Left ventricle myocardium inferior (tissue), 1 donor: ENCODE measurements around the gene CALN1. TPM values are rescaled to one million over a fixed set of nuclear protein-coding genes. Genes with fewer than 3 reads are reported as not detected.

Experiments used
- DNase-seq: peaks from one replicate; pipeline ENCODE4 v3.0.0-alpha.2; 2020
- H3K27ac ChIP-seq: fragments of 200-600 bp; replicated peaks from 2 replicates; pipeline ENCODE4 v1.8.0; 2021
- H3K27me3 ChIP-seq: fragments of 200-600 bp; 2 replicates; pipeline ENCODE4 v1.8.0; 2021; ENCODE audit warnings: low read depth
- H3K36me3 ChIP-seq: fragments of 200-600 bp; 2 replicates; pipeline ENCODE4 v1.8.0; 2021
- H3K4me1 ChIP-seq: fragments of 200-600 bp; 2 replicates; pipeline ENCODE4 v1.8.0; 2021
- H3K4me3 ChIP-seq: fragments of 200-600 bp; 2 replicates; pipeline ENCODE4 v1.8.0; 2021; ENCODE audit warnings: mild to moderate bottlenecking, moderate library complexity
- H3K9me3 ChIP-seq: fragments of 200-600 bp; replicated peaks from 2 replicates; pipeline ENCODE4 v1.8.0; 2021
- CTCF ChIP-seq: fragments of 200-600 bp; IDR thresholded peaks from 2 replicates; pipeline ENCODE4 v1.8.0; 2021; ENCODE audit warnings: antibody characterized with exemption, mild to moderate bottlenecking, borderline replicate concordance
- intact Hi-C: fragments of 100-400 bp; cut with micrococcal nuclease; formaldehyde crosslinking; loops from one replicate; pipeline ENCODE4 v1.11.0; 2022
- total RNA-seq: library from RNA; stranded (reverse); fragmentation: NEBNext Ultra II Directional; extraction: Animal tissue kit (Norgen Biotek cat#: 25700); gene quantifications from one replicate; pipeline ENCODE4 v1.2.1, GENCODE V29; 2021
- donor health status: DM: no; HTN: yes; CAD: no; lungs with severe emphysema.

The CALN1 gene
- total RNA-seq, 1 donor from 2014 or later = not detected

- no peaks in the 10 kb centered on the region for H3K4me1 ChIP-seq
- H3K36me3 ChIP-seq = no peaks in the 10 kb centered on the region
- no peak overlapping the region for H3K4me3 ChIP-seq
- intact Hi-C loops = no loop called here
- DNase-seq = no peak
- peaks cover 30% of the 10 kb centered on the region for H3K27me3 ChIP-seq
- no peaks in the 10 kb centered on the region for H3K9me3 ChIP-seq
- no peak overlapping the region for H3K27ac ChIP-seq
- no peak for TF ChIP-seq CTCF
Observed at GRCh38 chr7:72429316-72429715, 17.2 kb upstream of the CALN1 start.

GRCh38 chr7:72416846-72417245, 4.7 kb upstream of the CALN1 start:
- Histone ChIP-seq H3K4me3 (no peak overlapping the region), H3K27ac (no peak overlapping the region), H3K9me3 (peaks cover 16% of the 10 kb centered on the region), H3K4me1 (no peaks in the 10 kb centered on the region), H3K36me3 (no peaks in the 10 kb centered on the region), H3K27me3 (peaks cover 5% of the 10 kb centered on the region)
- DNase-seq = no peak
- no peak for TF ChIP-seq CTCF
- intact Hi-C loops = no loop called here

- Histone ChIP-seq H3K4me3 (no peak overlapping the region), H3K27me3 (no peaks in the 10 kb centered on the region), H3K36me3 (no peaks in the 10 kb centered on the region), H3K4me1 (no peaks in the 10 kb centered on the region), H3K27ac (no peak overlapping the region), H3K9me3 (peaks cover 16% of the 10 kb centered on the region)
- no peak for DNase-seq
- TF ChIP-seq CTCF = no peak
- intact Hi-C loops = no loop called here
Observed at GRCh38 chr7:72415586-72415985, 3.4 kb upstream of the CALN1 start.

GRCh38 chr7:72413886-72414285, 1.7 kb upstream of the CALN1 start:
- no peak for DNase-seq
- intact Hi-C loops = no loop called here
- Histone ChIP-seq H3K9me3 (peaks cover 6% of the 10 kb centered on the region), H3K27ac (no peak overlapping the region), H3K36me3 (no peaks in the 10 kb centered on the region), H3K4me1 (no peaks in the 10 kb centered on the region), H3K27me3 (peaks cover 7% of the 10 kb centered on the region), H3K4me3 (no peak overlapping the region)
- no peak for TF ChIP-seq CTCF

GRCh38 chr7:72413290-72413689, 1.2 kb upstream of the CALN1 start:
- TF ChIP-seq CTCF = no peak
- Histone ChIP-seq H3K36me3 (no peaks in the 10 kb centered on the region), H3K27me3 (peaks cover 7% of the 10 kb centered on the region), H3K9me3 (peaks cover 6% of the 10 kb centered on the region), H3K4me3 (no peak overlapping the region), H3K4me1 (no peaks in the 10 kb centered on the region), H3K27ac (no peak overlapping the region)
- no peak for DNase-seq
- intact Hi-C loops = no loop called here

GRCh38 chr7:72411419-72411818, 719 bp downstream of the CALN1 start:
- peaks cover 6% of the 10 kb centered on the region for H3K9me3 ChIP-seq
- no peak for TF ChIP-seq CTCF
- intact Hi-C loops = no loop called here
- no peak for DNase-seq
- H3K27ac ChIP-seq = no peak overlapping the region
- H3K36me3 ChIP-seq = no peaks in the 10 kb centered on the region
- peaks cover 12% of the 10 kb centered on the region for H3K27me3 ChIP-seq
- H3K4me1 ChIP-seq = no peaks in the 10 kb centered on the region
- no peak overlapping the region for H3K4me3 ChIP-seq
